HG02840 (cell line): ENCODE data around the gene IRF8.

Experiments used
- ATAC-seq: cut with Tn5 transposase; IDR thresholded peaks from one replicate; pipeline ENCODE4 v1.9.1; 2021; ENCODE audit warnings: mild to moderate bottlenecking, moderate library complexity, moderate number of reproducible peaks; ENCODE audit not compliant: unreplicated experiment, low FRiP score

IRF8 gene

GRCh38 chr16:85911251-85911930, 12.4 kb downstream of the IRF8 start:
- no peak for ATAC-seq

DNA sequence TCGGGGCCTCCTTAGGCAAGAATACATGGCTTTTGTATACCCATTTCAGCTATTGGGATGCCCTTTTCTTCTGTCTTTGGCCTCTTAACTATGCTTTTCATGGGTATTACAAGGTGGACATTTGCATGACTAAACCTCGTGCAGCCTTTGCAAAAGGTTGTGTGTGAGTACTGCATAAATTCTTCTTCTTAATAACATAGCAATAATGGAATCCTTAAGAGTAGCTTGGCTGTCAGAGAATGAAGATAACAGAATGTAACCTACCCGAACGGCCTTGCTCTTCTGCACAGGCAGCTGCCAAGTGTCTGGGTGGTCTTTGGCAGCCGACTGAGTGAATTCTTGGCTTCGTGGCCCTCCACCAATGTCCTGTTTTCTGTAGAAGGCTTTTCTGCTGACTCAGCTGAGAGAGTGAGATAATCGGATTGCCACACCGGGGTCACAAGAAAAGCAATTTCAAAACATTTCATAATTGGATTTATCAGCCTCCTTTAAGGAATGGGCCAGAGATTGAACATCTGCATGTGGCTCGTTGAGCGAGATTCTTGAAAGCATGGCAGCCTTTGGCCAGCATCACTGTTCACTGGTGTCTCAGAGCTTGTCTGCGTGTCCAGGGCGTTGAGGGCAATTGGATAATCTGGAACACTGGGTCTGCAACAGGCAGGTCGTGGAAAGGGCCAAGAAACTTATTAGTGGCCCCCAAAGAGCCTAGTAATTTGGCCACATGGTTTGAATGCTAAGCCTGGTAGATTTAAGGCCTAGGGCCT, 13.4 kb downstream of the IRF8 start:
- ATAC-seq = no peak

GRCh38 chr16:85913141-85913601, 14.2 kb downstream of the IRF8 start:
- ATAC-seq = no peak

DNA sequence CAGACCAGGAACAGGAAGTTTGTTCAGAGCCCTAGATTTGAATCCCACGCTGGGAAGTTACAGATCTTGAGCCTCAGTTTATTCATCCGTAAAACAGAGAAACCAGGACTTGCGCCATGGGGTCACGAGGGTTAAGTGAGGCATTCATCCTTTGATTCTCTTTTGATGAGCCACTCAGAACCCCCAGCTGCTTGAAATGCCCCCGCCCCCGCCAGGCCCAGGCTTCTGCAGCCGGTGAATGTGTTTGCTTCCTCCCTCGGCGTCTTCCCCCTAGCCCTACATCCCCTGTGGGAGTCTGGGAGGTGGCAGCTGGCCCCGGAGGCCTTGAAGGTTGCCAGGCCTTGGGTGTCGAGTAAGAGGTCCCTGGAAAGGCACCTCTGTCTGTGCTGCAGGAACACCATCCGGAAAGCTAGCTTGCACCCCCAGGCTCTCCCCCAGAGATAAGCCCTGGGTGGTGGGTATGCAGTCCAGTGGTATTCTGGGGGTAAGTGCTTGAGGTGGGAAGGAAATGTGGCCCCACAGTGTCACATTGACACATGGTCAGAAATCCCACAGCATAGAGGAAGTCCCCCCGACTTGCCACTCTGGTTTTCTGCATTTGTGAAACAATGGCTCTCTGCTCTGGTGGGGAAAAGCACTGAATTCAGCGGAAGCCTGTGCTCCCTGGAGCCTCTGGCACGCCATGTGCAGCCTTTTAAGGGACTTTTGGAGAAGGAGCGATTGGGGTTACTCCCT, 14.9 kb downstream of the IRF8 start:
- ATAC-seq = no peak

DNA sequence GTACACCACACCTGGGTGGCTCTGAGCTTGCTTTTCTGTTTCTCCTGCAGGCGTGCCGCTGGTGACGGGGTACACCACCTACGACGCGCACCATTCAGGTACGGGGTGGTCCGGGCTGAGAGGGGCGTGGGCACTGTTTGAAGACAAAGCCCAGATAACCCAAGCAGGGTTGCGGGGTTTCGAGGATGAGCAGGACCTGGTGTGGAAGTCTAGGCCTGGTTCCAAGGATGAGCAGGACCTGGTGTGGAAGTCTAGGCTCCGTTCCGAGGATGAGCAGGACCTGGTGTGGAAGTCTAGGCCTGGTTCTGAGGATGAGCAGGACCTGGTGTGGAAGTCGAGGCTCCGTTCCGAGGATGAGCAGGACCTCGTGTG, 15.4 kb downstream of the IRF8 start:
- no peak for ATAC-seq

- ATAC-seq = no peak
Measured at GRCh38 chr16:85915125-85915845, 16.3 kb downstream of the IRF8 start.

DNA sequence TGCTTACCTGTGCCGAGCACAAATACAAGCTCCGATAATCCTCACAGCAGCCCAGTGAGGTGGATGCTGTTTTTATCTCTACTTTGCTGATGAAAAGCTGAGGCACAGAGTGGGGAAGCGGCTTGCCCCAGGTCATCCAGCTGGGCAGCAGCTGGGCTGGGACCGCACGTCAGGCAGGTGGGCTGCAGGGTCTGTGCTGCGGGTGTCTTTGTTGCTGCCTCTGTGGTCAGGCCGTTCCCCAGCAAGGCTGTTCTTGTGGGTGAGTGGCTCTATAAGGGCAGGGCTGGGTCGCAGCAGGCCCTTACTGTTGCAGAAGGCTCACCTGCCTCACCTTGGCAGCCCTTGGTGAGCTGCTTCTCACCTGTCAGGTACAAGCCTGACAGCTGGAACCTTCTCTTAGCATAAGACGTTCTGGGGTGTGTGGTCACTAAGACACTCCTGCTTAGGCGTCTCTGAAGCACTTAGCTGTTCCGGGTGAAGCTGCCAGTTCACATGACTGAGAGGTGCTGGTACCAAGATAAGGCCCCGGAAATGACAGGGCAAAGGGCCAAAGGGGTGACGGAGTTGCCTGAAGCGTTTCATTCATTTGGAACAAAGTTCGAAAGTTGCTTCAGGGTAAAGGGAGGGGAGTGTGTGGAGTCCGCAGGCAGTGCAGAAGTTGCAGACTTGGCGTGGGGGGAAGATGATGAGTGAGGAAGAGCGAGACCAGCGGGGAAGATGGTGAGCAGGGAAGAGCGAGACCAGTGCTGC, 17.4 kb downstream of the IRF8 start:
- no peak for ATAC-seq

- no peak for ATAC-seq
Measured at GRCh38 chr16:85917012-85917411, 18.1 kb downstream of the IRF8 start.

DNA sequence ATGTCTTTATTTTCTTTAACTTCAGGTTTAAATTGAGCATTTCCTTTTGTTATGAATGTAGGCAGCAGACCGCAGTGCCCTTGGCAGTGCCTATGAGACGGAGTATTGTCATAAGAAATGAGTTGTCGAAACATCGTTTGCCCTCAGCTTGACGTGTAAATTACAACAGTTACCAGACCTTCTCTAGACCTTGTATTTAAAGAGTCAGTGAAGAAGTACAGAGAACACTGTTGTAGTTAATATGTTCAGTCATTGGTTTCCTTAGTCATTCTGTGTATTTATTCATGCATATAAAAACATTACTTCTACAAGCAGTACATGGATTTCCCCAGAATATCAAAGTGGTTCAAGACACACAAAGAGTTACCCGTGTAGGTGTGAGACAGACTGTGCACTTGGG, 19.0 kb downstream of the IRF8 start:
- ATAC-seq = no peak

GRCh38 chr16:85918436-85918835, 19.5 kb downstream of the IRF8 start:
- ATAC-seq = no peak

DNA sequence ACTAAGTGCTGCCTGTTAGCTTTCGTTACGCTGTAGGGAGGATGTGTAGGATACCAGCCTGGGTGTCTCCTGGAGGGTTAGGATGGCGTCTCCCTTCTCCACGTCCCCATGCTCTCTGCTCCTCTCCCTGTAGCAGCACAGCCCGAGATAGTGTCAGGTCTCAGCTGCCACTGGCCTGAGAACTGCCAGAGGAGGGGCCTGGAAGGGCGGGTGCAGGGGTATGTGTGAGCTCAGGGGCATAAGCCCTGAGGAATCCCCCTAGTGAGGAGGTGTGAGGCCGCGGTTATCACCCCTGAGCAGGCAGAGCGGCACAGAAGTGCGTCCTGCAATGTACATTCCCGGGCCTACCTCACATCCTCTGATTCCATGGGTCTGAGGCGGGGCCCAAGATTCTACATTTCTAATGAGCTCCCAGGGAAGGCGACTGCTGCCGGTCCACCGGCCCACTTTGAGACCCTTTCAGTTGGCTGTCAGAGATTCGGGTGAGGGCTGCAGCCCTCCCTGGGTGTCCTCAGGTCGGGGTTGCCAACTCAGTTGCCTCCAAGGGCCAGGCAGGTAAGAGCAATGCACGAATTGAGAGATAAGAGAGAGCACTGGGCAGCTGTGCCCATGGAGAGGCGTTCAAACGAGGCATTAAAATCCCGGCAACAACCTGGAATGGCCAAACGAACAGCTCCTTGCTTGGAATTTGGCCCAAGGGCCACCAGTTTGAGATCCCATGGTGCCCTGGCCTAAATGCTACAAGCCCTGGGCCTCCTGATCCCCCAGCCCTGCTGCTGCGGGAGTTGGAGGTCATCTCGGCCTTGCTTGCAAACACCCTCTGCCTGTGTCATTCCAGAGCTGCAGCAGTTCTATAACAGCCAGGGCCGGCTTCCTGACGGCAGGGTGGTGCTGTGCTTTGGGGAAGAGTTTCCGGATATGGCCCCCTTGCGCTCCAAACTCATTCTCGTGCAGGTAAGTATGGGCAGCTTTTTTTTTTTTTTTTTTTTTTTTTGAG, 20.6 kb downstream of the IRF8 start:
- no peak for ATAC-seq

GRCh38 chr16:85921026-85921425, 22.1 kb downstream of the IRF8 start:
- no peak for ATAC-seq

DNA sequence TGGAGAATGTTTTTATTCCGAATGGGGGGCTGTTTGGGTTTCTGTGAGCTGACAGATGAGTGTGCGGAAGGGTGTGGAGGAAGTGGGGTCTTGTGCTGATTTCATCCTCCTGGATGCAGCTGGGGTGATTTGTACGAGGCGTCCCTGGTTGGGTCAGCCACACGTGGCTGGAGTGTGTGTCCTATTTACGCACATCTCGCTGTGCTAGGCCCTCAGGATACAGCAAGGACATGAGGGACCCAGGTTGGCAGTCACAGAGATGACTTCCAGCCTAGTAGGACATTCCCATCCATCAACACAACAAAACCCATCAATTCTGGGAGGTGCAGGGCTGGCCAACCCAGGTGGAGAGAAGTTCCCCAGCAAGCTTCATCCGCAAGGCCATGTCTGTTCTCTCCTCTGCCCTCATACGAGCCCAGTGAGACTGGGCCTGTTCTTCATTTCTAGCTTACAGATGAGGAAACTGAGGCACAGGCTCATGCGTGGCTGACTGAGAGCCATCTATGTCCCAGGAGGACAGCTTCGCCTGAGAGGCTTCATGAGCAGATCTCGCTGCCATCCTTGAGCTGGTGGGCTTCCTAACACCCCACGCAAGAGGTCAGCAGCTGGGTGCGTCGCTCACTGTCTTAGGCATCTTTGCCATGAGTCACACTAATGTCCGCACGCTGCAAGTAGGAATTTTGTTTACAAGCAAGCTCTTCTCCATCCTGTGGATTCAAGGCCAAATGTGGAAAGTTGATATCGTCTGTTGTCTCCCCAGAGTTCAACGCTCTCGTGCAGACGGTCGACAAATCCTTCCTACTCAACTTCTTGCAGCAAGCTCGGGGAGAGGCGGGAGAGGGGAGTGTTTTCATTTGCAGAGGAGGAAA, 24.4 kb downstream of the IRF8 start:
- no peak for ATAC-seq

- no peak for ATAC-seq
Measured at GRCh38 chr16:85924675-85925074, 25.7 kb downstream of the IRF8 start.

- ATAC-seq = no peak
Measured at GRCh38 chr16:85926370-85926769, 27.4 kb downstream of the IRF8 start.

- ATAC-seq = no peak
Measured at GRCh38 chr16:85927371-85927770, 28.4 kb downstream of the IRF8 start.

DNA sequence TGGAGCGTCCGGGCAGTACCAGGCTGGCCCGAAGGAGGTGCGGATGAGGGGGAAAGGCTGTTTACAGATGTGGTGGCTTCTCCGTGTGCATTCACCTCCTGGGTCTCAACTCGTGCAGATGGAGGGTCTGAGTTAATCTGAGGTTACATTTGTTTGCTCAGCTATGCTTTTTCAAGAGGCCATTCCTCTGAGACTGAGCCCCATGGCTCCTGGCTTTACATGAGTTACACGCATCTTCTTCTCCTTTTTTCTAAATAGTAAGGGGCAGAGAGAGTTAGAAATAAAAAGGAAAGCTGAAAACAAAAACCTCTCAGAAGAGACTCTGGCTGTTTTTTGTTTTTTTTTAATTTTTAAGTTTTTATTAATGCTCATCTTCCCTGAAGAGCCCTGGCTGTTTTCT, 29.0 kb downstream of the IRF8 start:
- ATAC-seq = no peak

DNA sequence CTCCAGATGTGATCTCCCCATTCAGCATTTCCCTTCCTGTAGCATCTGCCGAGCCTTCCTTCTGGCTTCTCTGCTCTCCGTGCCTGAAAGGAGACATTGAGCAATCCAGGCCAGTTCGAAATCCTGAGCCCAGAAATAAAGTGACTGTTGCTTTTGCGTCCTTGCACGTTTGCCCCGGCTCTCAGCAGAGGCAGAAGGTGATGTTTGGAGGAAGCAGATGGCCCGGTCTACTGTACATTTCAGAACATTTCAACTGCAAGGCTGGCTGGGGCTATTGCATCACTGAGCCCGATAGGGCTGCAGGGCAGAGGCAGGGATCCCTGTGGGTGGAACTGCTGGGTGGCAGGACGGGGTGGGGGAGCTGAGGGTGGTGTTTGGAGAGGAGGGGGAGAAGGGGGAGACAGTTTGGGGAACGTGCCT, 29.4 kb downstream of the IRF8 start:
- no peak for ATAC-seq
